Neutrophil (primary cell): ENCODE results near the gene FOXO1.

Source experiments
- H3K27ac ChIP-seq: fragments of 200-600 bp; sonication (generic); 2 replicates; pipeline ENCODE4 v1.5.1; 2016; ENCODE audit warnings: mild to moderate bottlenecking, moderate library complexity
- H3K27me3 ChIP-seq: fragments of 200-600 bp; sonication (generic); 2 replicates; pipeline ENCODE4 v1.6.0; 2016; ENCODE audit warnings: mild to moderate bottlenecking
- H3K36me3 ChIP-seq: fragments of 200-600 bp; sonication (generic); 2 replicates; pipeline ENCODE4 v1.5.1; 2017
- H3K4me1 ChIP-seq, 2 experiments: fragments of 200-600 bp in 1 of 2; sonication (generic) in 1 of 2; 1 replicate in 1 of 2; 2 replicates in 1 of 2; pipeline versions ENCODE4 v1.5.1 to v1.6.1; 2013 to 2016; ENCODE audit warnings: low read depth in 1 of 2, low read length in 1 of 2, mild to moderate bottlenecking in 1 of 2, moderate library complexity in 1 of 2; ENCODE audit not compliant: control insufficient read depth in 1 of 2, insufficient read depth in 1 of 2
- H3K4me3 ChIP-seq, 2 experiments: fragments of 200-600 bp in 1 of 2; sonication (generic) in 1 of 2; 1 replicate in 1 of 2; 2 replicates in 1 of 2; pipeline ENCODE4 v1.5.1; 2013 to 2016; ENCODE audit warnings: low read depth in 1 of 2, low read length in 1 of 2, mild to moderate bottlenecking in 1 of 2, moderate library complexity in 1 of 2
- H3K9me3 ChIP-seq: fragments of 200-600 bp; sonication (generic); 2 replicates; pipeline ENCODE4 v1.5.1; 2016
- TF ChIP-seq, protein P1 (sequence below): fragments of 200-600 bp; sonication (generic); IDR thresholded peaks from 2 replicates; pipeline ENCODE4 v1.5.1; 2016; ENCODE audit warnings: antibody characterized with exemption

Gene FOXO1

DNA sequence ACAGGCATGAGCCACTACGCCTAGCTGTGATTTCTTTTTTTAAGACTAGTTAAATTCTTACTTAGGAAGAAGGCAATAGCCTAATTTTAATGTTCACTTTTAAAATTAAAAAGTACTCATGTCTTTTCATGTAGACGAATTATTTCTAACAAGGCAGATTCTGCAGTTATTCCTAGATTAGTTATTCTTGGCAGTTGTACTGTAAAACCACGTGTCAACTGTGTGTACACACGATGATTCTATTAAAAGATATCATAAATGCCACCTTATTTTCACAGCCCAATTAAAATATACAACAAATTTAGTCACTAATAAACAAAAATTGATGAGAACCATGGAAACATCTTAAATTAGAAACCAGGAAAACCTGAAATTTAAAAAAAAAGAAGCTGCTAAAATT lies 10.6 kb upstream of the FOXO1 start:
- TF ChIP-seq, protein P1, sequence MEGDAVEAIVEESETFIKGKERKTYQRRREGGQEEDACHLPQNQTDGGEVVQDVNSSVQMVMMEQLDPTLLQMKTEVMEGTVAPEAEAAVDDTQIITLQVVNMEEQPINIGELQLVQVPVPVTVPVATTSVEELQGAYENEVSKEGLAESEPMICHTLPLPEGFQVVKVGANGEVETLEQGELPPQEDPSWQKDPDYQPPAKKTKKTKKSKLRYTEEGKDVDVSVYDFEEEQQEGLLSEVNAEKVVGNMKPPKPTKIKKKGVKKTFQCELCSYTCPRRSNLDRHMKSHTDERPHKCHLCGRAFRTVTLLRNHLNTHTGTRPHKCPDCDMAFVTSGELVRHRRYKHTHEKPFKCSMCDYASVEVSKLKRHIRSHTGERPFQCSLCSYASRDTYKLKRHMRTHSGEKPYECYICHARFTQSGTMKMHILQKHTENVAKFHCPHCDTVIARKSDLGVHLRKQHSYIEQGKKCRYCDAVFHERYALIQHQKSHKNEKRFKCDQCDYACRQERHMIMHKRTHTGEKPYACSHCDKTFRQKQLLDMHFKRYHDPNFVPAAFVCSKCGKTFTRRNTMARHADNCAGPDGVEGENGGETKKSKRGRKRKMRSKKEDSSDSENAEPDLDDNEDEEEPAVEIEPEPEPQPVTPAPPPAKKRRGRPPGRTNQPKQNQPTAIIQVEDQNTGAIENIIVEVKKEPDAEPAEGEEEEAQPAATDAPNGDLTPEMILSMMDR = no peak
- Histone ChIP-seq H3K27me3 (peaks cover 7% of the 10 kb centered on the region), H3K4me3 (no peak overlapping the region), H3K9me3 (no peaks in the 10 kb centered on the region), H3K4me1 (no peaks in the 10 kb centered on the region), H3K27ac (no peak overlapping the region), H3K36me3 (no peaks in the 10 kb centered on the region)

DNA sequence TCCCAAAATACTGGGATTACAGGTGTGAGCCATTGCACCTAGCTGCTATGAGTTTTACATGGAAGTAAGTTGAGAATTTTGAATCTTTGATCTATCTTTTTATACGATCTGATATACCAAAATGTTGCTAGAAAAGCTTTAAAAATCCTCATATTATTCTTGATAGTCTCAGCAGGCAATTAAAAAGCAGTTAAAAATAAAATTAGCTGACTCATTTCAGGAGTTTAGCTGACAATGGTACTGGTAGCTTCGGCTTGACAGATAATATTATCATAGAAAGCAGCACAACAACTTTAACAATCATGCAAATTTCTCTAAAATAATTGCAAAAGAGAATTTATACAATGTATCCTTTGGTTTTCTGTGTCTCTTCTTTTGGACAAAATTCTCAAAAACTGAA lies 9.6 kb upstream of the FOXO1 start:
- TF ChIP-seq, protein P1 = no peak
- Histone ChIP-seq H3K36me3 (no peaks in the 10 kb centered on the region), H3K4me3 (no peak overlapping the region), H3K27me3 (peaks cover 7% of the 10 kb centered on the region), H3K9me3 (no peaks in the 10 kb centered on the region), H3K27ac (no peak overlapping the region), H3K4me1 (no peaks in the 10 kb centered on the region)

DNA sequence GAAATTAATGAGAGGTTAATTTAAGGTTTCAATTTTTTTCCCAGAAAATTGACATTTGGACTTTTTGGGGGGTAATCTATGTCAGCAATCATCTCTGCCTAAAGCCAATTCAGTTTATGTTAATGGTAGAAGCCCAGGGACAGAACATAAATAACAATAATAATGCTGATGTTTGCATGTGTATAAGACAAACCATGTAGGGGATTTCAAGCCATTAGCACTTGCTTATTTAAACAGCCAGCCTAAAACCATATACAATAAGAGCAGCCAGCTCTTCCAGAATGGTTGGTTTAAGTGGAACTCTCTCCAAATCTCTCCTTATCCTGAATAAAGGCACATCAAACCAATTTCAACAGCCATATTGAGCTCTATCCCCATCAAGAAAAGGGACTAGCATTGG lies 7.0 kb upstream of the FOXO1 start:
- TF ChIP-seq, protein P1 = no peak
- H3K27ac ChIP-seq = no peak overlapping the region
- H3K27me3 ChIP-seq = peaks cover 7% of the 10 kb centered on the region
- no peak overlapping the region for H3K4me3 ChIP-seq
- H3K36me3 ChIP-seq = no peaks in the 10 kb centered on the region
- peaks cover 0 to under 1% of the 10 kb centered on the region in 2 experiments for H3K4me1 ChIP-seq
- no peaks in the 10 kb centered on the region for H3K9me3 ChIP-seq

DNA sequence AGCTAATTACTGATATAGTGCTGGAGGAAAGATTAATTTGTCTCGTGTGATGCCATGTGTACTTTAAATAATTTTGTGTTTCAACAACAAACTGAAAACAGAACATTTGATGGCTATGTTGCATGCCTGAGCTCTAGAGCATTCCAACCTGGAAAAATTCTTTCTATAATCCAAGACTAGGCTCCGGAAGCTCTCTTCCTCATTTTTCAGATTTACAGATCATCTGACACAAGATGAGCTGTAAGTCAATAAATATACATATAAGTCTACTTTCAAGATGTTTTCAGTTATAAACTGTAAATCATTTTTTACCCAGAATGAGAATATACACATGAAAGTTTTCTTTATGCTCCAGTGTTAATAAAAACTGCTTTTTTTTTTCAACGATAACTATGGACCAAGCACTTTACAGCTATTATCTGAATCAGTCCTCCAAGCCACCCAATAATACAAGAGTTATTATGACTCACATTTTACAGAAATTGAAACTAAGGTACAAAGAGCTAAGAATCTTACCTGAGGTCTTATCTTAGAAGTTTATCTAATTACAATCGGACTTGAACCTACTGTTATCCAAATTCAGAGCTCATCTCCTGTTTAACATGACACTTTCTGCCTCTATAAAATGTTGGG lies 6.4 kb upstream of the FOXO1 start:
- H3K4me3 ChIP-seq = no peak overlapping the region
- H3K27ac ChIP-seq = no peak overlapping the region
- TF ChIP-seq, protein P1 = no peak
- peaks cover 9% of the 10 kb centered on the region for H3K27me3 ChIP-seq
- H3K4me1 ChIP-seq = peaks cover 3 to 5% of the 10 kb centered on the region in 2 experiments
- no peaks in the 10 kb centered on the region for H3K36me3 ChIP-seq
- H3K9me3 ChIP-seq = no peaks in the 10 kb centered on the region

DNA sequence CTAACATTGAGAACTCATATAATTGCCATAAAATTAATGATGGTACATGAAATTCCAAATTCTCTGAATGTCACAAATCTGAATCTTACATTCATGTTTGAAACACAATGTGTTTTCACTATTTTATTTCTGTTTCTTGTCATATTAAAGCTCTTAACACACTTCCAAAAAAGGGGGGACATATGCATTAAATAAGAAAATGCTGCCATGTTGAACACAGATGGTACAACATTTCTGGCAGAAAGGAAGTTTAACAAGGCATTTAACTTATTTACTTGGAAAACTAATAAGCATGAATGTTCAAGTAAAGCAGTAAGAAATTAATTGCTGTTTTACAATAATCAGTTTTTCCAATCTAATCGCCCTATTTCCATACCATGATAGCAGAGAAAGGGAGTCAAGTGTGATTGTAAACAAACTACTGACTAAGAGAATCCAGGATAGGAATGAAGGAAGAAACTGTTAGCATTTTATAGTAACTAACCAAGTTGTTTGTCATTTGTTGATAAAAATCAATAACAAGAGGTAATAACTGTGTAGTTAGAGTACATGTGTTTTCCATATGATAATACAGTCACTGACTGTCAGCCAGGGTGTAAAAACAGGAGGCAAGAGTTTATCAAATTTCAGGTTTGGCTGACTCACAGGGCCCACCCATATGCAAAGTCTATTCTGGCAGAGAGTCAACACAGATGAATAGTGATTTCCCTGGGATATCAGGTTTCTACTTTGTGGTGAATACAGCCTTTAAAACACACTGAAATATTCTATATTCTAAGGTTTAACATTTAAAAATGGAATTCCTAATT lies 5.7 kb upstream of the FOXO1 start:
- Histone ChIP-seq H3K27me3 (peaks cover 9% of the 10 kb centered on the region), H3K4me3 (no peak overlapping the region)
- TF ChIP-seq, protein P1 = no peak

More for the DNA sequence above, 5.7 kb upstream of the FOXO1 start:
- H3K27ac ChIP-seq = no peak overlapping the region
- no peaks in the 10 kb centered on the region for H3K9me3 ChIP-seq
- H3K36me3 ChIP-seq = no peaks in the 10 kb centered on the region
- H3K4me1 ChIP-seq = peaks cover 9 to 12% of the 10 kb centered on the region in 2 experiments
